Ureter (tissue), 1 donor: ENCODE data around the gene EVL. TPM values are rescaled to one million over a fixed set of nuclear protein-coding genes. Genes with fewer than 3 reads are reported as not detected.

Source experiments
- DNase-seq: peaks from one replicate; pipeline ENCODE4 v3.0.0-alpha.2; 2020; ENCODE audit warnings: low spot score
- total RNA-seq: library from RNA; stranded (reverse); gene quantifications from one replicate; pipeline ENCODE4 v1.2.4, GENCODE V29; 2023
- donor health status: DM: yes; HTN: yes; CAD: no.

Gene EVL
- total RNA-seq, 1 donor from 2014 or later, result 121 TPM

DNA sequence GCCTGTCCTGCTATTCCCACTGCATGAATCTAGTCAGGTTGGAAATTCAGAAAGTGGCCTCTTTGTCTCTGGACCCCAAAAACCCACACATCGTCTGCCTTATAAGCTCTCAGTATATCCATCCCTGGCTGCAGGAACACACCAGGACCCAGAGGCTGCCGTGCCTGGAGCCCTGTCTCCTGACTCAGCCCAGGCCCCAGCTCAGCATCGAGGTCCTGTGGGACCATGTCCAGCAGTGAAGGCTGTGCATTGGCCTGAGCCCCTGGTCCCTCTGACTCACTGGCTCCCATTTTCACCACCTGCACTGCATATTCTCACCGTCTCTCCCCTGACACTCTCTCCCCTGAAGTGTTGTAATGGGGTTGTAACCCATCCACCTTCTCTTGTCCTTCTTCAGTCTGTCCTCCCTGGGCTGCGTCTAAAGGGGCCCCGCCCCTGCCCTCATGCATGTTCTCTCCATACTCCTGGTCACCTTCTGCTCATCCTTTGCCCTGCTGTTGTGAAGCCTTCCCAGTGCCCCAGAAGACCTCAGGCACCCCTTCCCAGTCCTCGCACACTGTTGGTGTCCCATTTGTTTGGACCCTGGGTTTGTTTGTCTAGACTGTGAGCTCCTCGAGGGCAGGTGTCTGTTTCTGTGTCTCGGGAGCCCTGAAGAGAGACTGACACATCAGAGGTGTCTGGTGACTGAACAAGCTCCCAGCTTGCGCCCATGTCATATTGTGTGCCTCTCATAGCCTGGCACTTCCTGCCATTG, 43.8 kb downstream of the EVL start:
- no peak for DNase-seq

DNA sequence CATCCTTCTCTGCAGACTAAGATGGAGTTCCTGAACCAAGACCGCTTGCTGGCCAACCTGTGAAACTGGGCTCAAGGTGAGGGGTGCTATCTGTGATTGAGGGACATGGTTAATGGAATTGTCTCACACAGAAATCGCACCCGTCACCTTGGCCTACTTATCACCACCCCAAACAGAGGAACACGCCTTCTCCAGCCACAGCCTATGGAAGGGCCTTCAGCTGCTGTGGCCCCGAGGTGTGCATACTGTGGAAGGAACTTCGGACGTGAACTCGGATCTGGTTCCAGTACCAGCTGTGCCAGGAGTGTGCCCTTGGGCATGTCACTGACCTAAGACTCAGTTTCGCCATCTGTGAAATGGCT, 44.4 kb downstream of the EVL start:
- no peak for DNase-seq

DNA sequence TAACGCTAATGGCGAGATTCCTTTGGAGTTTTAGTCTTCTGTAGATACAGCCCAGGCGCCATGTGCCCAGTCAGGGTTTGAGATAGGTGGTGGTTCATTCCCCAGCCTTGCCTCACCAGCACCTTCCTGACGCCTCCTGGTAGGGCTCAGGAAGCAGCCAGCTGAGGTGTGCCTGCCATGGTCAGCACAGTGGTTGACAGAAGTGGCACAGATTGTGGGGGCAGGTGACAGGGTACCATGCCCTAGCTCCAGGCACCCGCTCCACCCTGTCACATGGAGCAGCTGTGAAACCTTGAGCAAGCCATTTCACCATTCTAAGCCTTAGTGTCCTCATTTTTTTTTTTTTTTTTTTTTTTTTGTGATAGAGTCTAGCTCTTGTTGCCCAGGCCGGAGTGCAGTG, 45.6 kb downstream of the EVL start:
- DNase-seq, result no peak

DNA sequence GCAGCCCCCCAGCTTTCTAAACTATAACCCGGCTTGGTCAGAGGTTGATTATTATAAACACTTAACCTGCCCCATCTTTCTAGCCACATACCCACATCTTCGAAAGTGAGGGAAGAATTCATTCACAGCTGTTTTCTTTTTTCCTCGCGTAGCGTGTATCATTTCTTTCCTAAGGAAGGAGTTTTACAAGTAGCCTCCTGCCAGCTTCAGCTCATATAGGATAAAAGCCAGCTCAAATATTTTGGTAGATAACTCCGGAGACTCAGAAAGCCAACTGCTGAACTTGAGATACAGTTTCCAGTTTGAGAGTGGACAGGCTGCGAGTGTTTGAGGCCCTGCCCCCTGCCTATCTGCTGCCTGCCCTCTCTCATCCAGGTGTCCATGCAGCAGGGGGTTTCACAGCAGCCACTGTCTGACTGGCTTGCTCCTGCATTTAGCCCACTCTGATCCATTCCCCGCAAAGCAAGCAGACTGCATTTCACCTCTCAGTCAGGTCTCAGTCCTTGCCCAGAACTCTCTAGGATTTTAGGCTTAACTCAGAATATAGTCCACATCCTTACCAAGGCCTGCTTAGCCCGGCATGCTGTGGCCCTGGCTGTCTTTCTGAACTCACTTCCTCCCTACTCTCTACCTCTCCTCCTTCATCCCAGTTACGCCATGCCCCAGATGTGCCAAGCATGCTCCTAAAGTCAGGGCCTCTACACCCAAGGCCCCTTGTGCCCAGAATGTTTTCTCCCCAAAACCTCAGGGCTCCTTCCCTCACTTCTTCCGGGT, 46.9 kb downstream of the EVL start:
- DNase-seq, result no peak

DNA sequence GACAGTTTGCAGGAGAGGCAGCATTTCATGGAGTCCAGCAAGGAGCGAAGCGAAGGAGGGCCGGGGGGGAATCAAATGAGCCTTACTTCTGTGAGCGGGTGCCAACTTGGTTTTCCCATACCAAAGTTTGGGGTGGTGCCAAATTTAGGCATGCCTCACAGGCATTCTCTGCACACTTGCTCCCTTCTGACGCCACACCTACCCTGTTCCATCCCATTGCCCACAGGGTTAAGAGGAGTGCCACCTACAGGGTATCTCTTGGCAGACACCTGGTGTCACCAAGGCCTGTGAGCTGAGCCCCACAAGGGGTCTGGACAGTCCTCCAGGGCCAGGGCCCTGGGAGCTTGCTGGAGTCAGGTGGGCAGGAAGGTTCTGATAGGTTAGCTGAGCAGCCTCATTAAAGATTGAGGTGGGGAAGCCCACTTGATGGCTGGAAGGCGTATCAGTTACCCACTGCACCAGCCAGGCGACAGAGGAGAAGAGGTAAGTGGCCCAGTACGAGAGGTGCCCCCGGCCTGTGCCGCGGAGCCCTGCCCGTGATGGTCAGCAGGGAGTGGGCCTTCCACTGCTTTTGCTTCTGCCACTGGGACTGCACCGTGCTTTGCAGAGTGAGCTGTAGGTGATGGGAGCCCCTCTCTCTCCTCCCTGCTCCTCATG, 49.0 kb downstream of the EVL start:
- DNase-seq, result no peak

DNA sequence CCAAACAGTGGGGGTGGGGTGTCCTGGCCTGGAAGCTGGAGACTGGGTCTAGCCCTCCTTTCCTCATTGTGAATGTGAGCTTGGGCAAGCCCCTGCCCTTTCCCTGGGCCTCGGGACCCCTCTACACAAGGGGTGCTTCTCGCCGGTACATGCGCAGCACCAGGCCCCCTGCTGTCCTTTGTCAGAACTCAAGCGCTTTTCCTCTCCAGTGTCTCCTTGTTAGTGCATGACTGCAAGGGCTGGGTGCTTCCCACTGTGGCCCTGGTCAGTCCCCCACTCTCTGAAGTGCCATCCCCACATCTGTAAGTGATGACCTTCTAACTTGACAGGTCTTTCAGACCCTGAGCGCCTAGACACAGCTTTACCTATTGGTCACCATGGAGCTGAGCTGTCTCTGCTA, 50.0 kb downstream of the EVL start:
- no peak for DNase-seq

DNA sequence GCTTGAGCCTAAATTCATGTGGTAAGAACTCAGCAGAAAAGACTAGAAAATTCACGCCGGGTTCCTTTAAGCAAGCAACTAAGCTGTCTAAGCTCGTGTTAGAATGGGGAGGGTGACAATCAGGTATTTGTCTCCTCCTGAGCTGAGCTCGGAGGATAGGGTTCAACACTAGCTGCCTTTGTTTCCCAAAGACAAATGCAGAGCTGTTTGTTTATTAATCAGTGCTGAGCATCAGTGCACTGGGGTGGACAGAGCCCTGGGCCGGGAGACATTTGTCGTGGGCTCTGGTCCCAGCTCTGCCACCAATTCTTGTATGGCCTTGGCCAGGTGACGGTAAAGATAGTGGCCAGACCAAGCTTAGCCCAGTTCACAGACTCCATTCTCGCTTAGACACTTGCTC, 50.5 kb downstream of the EVL start:
- DNase-seq, result no peak

DNA sequence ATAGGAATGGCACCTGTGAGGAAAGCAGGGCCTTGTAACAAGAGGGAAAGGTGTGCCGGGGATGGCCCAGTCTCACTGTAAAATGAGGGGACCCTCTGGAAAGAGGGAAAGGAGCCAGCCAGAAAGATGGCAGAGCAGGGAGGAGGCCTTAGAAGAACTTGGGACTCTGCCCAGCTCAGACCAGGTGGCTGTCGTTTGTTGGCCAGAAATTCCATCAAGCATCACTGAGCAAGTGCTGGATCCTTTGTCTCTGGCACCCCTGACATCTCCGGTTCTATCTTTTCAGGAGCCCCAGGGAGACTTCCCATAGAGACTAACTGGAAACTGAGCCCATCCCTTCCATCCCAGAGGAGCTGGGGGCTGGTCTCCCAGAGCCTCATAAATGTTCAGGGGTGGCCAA, 50.9 kb downstream of the EVL start:
- no peak for DNase-seq

DNA sequence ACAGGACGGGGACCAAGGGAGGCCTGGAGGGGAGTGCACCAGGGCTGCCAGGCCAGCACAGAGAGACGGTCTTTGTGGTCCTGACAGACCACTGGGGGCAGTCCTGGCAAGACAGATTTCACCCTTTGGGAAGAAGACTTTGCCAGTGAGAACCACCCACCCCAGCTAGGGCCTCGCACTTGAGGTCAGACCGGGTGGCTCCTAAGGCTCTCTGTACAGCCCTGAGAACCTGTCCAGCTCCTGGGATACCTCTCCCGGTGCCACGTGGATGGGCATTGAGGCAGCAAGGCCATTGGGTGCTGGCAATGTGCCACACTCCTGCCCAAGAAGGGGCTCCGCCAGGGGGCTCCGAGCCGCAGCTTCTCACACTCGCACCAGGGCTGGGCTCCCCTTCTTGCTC, 51.8 kb downstream of the EVL start:
- DNase-seq, result no peak

DNA sequence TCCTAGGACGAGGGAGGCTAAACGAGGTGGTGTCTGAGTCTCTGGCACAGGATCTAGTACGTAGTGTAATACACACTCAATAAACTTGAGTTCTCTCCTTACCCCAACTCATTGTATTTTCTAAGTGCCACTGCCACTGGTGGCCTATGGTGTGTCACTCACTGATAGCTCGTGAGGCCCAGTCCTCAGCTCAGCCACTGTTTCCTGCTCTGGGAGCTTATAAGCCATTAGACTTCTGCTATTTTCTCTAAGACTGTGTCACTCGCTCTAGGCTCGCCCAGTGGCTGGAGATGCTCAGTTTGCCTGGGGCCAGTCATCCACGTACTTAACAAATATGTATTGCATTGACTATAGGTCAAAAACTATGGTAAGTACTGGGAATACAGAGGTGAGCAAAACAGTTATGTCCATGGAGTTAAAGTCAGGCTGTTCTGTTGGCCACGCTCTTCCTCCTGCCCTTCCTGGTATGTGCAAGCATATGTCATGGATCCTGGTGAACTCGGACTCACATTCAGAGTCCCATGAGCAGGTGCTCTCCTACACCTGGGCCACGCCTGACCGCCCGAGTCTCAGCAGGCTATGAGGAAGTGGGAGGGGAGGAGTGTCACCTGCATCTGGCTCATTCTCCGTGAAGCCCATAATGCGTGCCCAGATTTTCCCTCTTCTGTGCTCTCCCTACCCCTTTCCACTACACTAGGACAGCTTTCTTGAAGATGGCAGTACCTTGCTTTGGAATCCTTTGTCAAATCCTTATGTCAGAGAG, 52.6 kb downstream of the EVL start:
- DNase-seq, result no peak

DNA sequence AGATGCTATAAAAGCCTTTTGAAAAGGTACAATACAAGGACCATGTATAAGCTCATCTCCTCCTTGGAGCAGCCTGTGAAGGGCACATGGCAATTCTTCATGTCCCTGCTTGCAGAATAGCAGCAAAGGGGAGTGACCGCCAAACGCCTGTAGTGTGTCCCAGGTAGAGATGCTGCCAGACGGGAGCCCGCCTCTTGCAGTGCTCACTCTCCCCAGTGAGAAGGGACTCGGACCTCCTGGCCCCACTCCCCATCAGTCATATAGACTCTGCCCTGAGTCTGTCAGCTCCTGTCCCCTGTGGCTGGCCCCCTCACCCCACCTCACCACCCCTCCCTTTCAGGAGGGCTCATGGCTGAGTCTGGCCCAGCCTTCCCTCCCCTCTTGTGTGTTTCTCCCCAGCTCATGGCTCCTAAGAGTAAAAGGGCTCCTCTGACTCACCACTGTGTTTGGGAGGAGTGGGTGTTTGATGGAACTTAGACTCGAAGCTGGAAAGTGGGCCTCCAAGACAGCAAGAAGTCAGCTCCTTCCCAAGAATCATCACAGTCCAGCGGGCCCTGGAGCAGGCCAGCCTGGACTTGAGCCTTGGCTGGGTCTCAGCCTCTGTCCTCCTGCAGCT, 53.3 kb downstream of the EVL start:
- DNase-seq, result no peak

DNA sequence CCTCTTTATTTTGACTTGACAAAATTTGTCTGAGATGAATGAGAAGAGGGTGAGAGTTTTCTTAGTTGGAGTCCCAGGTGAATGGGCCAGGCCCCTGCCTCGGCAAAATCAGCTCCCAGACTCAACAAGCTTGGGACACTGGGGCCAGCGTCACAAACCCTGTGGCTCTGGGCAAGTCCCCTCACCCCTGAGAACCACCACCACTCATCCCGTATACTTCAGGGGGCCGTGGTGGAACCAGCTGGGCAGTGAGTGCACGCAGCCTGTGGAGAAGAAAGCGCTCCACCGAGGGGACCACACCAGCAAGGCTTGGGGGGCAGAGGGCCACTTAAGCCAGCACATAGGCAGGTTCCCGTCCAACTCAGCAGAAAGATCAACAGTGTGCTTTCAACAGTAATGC, 54.0 kb downstream of the EVL start:
- DNase-seq, result no peak

DNA sequence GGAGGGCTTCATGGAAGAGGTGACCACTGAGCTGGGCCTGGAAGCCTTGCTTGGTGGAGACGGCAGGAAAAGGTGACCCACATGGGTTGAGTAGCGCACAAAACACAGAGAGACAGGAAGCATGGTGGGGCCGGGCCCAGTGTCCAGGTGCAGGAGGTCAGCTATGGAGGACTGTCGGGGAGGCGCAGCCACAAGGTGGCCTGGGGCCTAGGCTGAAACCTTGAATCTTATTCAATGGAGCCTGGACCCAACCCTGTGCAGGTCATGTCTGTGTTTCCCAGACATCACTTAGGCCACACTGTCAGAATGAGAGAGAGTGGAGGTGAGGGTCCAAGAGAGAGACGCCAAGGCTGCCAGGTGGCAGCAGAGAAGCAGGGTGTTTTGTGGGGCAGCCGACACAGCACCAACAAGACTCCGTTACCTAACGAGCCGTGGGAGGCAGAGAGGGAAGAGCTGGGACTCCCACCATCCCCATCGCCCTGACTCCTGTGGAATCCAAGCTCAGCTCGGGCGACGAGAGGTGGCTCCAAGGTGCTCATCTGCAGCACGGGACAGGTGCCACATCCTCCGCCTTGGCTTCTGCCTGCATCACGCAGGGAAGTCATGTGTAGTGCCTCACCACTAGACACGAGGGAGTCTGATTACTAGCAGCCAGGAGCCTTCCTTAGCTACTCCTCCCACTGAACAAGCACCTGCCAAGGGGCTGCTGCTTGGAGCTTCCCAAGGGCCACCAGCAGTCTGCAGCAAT, 55.5 kb downstream of the EVL start:
- DNase-seq, result no peak

DNA sequence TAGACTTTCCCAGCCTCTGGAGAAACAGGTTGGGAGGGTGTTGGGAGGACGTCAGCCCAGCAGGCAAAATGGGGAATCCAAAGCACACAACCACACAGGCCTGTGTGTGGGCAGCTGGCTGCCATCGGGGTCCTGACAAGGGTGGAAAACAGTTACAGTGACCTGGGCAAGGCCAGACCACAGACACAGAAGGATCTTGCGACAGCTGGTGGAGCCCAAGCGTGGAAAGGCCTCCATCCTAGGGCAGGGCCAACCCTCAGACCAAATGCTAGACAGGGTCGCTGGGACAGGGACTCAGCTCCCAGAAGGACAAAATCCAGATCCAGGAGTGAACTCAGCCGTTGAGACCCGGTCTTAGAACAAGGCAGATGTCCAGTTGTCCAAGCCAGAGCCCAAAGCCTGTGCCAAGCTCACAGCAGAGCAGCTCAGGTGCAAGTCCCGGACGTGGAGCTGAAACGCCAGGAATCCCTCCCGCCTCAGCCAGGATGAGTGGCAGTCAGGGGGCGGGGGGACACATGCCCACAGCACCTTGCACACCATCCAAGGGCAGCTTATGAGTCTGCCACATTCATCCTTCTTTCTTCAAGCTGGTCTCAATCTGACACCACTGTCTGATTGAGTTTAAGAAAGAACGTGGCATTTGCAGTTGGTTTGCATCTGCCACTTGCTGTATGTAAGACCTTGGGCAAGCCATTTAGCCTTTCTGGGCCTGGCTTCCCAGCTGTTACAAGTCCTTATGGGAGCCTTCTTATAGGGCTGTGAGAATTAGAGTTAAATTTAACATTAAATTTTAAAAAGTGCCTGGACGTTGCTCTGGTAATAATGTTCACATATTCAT, 56.6 kb downstream of the EVL start:
- no peak for DNase-seq

DNA sequence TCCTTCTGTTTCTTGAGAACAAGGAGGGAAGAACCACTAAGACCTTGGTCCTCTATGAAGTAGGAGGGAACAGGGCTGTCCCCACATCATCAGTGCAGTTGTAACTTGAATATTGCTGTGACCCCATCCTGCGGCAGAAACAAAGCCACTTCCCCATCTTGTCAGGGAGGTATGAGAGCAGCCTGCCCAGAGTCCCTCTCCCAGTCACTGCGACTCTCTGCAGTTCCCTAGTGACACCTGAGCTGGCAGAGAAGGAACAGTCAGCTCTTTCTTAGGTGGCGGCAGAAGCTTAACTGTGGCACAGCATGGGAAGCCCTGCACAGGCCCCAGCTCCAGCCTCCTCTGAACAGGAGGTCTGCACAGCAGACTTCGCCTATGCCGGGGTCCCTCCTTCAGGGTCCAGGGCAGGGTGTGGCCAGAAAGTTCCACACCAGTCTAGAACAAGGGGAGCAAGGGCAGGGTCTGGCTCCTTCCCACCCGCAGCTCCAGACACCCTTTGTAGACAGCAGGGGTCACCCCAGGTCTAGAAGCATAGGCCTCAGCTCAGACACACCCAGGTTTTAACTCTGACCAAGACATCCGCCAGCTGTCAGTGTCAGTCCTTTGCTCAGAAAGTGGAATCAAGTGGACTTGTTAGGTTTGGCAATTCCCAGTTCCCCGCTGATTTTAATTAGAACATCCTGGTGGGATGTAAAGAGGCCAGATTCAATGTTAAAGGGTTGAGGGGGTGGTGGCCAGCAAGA, 57.4 kb downstream of the EVL start:
- no peak for DNase-seq

DNA sequence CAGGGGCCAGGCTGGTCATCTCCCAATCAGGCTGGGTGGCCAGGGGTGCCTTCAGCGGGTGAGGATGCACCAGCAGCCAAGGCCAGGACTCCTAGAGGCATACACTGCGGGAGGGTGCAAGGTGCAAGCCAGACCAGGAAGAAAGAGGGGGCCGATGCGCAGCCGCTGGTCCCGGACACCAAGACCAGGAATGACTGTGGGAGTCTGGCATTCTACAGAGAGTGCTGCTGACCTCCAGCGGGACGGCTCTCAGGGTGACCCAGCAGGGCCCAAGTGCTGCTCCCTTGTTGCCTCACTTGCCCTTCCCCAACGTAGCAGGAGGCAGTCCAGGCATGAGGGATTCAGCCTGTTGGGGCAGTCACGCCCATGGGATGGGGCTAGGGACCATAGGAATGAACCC, 58.4 kb downstream of the EVL start:
- DNase-seq, result no peak

DNA sequence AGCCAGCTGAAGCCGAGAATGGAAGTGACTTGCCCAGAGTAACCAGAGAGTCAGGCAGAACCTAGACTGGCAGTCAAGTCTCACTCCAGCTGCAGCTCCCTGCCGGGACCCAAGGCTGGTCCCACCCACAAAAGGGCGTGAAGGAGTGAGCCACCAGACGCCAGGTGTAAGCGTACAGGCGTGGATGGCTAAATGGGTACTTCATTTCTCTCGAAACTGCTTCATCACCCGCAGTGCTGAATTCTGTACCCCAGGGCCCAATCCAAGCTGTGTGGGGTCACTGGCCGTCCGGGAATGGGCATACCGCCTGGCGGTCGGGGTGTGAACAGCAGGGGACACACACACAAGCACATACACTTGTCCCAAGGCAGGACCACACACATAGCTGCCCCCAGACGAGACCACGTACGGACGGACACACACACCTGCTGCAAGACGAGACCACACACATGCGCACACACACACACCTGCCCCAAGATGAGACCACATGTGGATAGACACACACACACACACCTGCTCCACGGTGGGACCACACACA, 59.4 kb downstream of the EVL start:
- no peak for DNase-seq

DNA sequence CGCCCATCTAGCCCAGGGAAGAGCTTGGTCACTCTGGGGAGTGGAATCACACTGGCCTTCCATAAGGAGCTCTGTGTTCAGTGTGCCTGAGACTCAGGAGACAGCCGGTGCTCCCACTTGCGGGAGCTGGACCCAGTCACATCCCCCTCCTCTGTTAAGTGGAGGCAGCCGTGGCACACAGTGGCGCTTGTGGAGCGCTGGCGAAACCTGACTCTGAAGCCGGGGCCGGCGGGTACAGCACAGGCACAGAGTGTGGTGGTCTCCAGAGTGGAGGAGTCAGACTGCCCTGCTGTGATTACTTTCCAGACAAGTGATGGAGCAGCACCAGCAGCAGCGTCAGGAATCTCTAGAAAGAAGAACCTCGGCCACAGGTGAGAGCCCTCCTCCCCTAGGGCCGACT, 61.2 kb downstream of the EVL start:
- DNase-seq, result no peak

DNA sequence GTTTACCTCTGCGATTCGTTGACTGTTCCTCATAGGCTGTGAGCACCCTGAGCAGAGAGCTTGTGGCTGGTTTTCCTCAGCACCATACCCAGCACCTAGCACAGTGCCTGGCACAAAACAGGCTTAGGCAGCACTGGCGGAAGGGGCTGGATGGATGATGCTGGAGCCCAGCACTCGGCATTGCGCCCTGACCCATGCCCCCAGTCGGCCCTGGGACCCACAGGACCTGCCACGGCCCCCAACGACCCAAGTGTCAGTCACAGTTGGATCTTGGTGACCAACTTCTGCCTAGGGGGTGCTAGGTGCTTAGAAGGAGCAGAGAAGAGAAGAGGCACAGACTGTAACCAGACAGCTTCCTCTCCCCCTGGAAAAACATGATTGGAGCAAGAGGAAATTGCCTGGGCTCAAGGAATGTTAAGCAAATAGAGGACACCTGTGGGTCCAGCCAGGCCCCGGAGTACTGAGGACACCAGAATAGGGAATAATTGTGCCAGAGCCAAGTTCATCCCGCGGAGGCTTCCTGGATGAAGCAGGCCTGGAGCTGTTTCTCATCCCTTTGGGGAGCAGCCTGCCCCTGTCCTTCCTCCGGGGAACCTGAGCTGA, 62.7 kb downstream of the EVL start:
- DNase-seq, result no peak
